A673 (cell line): ENCODE data around the gene ADAMTS6.

Experiments
- EZH2 ChIP-seq: fragments of 200-600 bp; sonication (generic); IDR thresholded peaks from 2 replicates; pipeline ENCODE4 v1.6.1; 2017; ENCODE audit warnings: borderline replicate concordance, low read depth, mild to moderate bottlenecking, mixed read lengths, antibody characterized with exemption, low read length; ENCODE audit not compliant: poor library complexity, severe bottlenecking
- TF ChIP-seq, protein P1 (sequence below): fragments of 300-800, 200-600 bp; sonication (generic); conservative IDR thresholded peaks from 2 replicates; pipeline ENCODE4 v1.5.1; 2017; ENCODE audit warnings: low read depth, mild to moderate bottlenecking, antibody characterized with exemption, low read length, moderate library complexity, mixed read lengths

DNA sequence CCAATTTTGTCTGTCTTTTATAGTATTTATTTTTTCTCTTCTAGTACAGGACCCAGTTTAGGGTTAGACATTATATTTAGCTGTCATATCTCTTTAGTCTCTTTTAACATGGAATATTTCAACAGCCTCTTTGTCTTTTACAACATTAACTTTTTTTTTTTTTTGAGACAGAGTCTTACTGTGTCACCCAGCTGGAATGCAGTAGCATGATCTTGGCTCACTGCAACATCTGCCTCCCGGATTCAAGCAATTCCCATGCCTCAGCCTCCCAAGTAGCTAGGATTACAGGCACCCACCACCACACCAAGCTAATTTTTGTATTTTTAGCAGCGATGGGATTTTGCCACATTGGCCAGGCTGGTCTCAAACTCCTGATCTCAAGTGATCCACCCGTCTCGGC, 90.1 kb downstream of the ADAMTS6 start:
- TF ChIP-seq, protein P1, sequence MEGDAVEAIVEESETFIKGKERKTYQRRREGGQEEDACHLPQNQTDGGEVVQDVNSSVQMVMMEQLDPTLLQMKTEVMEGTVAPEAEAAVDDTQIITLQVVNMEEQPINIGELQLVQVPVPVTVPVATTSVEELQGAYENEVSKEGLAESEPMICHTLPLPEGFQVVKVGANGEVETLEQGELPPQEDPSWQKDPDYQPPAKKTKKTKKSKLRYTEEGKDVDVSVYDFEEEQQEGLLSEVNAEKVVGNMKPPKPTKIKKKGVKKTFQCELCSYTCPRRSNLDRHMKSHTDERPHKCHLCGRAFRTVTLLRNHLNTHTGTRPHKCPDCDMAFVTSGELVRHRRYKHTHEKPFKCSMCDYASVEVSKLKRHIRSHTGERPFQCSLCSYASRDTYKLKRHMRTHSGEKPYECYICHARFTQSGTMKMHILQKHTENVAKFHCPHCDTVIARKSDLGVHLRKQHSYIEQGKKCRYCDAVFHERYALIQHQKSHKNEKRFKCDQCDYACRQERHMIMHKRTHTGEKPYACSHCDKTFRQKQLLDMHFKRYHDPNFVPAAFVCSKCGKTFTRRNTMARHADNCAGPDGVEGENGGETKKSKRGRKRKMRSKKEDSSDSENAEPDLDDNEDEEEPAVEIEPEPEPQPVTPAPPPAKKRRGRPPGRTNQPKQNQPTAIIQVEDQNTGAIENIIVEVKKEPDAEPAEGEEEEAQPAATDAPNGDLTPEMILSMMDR = no peak
- TF ChIP-seq EZH2 = no peak
